Stimulated activated CD8-positive, alpha-beta memory T cell treated with anti-CD3 and anti-CD28 coated beads, Interleukin-4, amount 100 ng/mL, for 4 hours (primary cell): ENCODE results near the gene SERPINA1.

Experiments used
- DNase-seq, 2 donors: peaks; one replicate each; pipeline ENCODE4 v3.0.0-alpha.2; 2020; ENCODE audit warnings: low read depth in 2 of 2, low spot score in 1 of 2

Gene SERPINA1

DNA sequence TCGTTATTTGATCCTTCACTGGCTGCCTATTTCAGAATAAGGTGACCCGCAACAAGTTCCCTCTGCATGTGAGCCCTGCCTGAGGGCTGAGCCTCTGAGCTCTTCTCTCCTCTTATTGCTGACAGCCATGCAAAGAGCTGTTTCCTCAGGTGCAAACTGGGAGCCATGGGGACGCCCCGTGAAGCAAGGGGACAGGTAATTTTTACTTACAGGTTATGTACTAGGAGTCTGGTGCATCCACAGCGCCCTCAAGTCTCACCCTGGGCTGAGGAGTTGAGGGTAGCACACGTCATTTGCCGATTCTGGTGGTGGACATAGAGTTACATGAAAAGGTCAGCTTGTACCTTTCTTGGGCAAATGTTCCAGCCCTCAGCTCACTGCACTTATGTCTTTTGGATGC is 39.1 kb downstream of the SERPINA1 start:
- no peak for DNase-seq

DNA sequence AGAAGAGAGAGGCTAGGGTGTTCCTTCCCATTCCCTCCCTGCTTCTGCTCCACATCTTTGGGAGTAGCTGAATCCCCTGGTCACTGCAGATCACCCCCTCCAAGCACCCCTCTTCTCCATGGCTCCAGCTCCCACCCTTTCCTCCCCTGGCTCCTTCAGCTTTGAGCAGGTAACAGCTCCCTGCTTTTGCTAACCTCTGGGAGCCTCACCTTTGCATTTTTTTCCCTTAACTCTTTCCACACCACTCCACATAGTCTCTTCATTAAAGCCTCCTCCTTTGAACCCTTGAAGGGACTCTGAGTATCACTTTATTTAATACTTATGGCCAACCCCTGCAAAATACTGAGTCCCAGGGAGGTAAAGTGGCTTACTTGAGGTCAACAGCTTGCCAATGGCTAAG is 39.6 kb downstream of the SERPINA1 start:
- DNase-seq, result no peak

DNA sequence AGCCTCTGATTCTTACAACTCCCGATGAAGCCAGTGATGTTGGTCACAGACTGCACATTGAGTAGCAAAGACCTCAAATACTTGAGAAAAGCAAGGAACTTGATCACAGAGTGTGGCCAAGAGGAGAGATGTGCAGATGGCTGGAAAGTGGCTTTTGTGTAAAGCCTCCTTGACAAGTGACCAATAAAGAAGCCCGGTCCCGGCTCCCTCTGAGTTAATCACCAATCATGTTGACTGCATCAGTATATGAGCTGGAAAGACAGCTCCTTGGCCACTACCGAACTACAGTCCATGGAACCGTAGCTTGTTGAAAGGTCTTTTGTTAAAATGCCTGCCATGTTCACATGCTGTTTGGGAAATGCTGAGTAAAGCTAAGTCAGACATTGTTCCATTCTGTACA is 41.6 kb downstream of the SERPINA1 start:
- DNase-seq, result no peak

DNA sequence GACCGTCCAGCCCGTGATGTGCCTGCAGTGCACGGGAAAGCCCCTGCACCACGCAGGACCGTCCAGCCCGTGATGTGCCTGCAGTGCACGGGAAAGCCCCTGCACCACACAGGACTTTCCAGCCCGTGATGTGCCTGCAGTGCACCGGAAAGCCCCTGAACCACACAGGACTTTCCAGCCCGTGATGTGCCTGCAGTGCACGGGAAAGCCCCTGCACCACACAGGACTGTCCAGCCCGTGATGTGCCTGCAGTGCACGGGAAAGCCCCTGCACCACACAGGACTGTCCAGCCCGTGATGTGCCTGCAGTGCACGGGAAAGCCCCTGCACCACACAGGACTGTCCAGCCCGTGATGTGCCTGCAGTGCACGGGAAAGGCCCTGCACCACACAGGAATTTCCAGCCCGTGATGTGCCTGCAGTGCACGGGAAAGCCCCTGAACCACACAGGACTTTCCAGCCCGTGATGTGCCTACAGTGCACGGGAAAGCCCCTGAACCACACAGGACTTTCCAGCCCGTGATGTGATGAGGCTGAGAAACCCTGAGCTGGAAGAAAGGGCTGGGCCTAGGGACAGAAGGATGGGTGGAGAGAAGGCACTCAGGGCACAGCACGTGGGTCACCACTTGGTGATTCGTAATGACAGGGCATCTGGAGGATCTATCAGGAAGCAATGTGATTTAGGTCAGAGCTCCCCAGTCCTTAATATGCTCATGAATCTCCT is 42.2 kb downstream of the SERPINA1 start:
- DNase-seq, result peak; percentile 6 to 25

DNA sequence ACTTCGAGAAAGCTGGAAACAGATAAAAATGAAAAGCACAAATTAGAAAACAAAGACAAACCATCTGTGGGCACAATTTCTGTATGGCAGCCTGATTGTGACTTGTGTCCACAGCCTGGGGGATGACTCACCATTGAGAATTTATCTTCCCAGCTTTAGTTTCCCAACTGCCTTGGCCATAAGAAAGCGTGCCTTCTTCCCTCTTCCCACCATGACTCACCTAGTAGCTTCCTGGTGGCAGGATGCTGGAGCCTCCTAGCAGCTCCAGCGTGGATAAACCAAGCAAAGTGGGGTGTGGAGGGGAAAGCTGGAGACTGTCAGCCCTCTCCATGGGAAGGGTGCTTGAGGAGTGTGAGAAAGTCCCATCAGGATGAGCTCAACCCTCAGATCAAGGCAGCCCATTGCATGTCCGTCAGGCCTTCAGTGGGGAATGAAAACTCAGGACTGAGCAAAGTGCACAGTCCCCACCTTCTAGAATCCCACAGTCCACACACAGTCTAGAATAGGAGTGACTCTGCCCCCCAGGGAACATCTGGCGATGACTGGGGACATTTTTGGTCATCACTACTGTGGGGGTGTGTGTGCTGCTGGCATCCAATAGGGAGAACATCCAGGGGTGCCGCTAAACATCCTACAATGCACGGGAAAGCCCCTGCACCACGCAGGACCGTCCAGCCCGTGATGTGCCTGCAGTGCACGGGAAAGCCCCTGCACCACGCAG is 42.9 kb downstream of the SERPINA1 start:
- no peak for DNase-seq

DNA sequence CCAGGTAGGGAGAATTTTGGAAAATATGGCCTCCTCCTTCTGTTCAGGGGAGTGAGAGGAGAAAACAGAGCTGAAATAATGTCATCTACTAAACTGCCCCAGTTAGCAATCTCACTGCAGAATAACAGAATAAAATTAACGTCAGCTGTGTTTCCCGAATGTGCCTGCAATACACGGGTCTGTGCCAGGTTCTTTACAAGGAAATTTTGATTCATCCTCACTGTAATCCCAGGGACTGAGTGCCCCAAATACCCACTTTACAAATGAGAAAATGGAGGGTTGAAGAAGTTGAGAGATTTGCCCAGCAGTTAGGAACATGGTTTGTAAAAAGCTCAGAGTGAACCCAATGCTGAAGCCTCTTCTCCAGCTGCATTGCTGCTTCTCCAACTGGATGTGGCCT is 44.0 kb downstream of the SERPINA1 start:
- no peak for DNase-seq

DNA sequence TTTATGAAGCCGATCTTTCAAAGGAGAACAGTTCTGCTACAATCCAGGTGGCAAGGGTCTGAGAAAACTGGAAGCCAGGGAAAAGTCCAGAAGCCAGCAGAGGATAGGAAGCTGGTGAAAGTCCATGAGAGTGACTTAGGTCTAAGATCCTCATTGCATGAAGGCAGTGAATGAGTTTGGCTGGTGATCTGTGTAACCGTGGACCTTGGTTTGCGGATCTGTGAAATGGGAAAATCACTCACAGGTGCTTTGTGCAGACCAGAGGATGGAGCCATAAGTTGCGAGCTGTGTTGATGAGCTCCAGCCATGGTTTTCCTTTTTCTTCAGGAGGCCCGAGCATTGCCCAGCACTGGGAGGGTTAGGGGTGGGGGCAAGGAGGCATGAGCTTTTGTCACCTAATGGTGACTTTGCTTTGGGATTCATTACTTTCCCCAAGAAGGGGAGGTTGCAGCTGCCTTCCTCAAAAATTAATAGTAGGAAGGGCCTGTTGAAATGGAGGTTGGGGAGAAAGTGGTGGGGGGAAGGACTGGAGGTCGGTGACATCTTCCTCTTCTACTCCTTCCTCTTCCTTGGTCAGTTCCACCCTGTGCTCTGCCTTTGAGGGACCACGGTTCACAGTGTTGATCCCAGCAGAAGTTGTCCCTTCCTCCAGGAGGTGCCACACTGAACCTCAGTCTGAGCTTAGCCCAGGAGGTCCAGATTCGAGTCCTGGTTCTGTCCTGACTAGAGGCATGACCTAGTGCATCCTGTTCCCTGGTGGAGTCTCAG is 45.0 kb downstream of the SERPINA1 start:
- DNase-seq, result no peak

DNA sequence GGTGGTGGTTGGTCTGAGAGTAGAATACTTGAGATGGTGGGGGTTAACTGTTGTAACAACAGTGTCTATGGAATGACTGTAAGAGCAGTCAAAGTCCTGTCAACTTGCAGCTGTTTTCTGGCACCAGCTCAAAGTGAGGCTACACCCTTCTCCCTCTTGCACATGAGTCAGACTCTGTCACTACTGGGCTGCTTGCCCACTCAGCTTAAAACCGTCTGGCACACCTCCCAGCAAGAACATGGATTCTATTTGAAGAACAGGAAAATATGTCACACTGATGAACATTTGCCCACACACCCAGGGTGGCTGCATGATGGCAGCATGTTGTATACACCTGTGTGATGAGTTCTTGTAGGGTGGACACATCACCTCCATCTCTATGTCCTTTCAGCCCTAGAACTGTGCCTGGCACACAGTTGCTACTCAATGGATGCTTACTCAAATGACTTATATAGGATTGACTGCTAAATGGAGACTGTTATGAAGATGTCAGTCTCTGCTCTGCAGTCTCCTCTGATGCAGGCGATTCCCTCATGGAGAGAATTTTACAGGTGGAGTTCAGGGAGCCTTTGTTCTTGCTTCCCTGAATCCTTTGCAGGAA is 46.0 kb downstream of the SERPINA1 start:
- DNase-seq, result no peak

DNA sequence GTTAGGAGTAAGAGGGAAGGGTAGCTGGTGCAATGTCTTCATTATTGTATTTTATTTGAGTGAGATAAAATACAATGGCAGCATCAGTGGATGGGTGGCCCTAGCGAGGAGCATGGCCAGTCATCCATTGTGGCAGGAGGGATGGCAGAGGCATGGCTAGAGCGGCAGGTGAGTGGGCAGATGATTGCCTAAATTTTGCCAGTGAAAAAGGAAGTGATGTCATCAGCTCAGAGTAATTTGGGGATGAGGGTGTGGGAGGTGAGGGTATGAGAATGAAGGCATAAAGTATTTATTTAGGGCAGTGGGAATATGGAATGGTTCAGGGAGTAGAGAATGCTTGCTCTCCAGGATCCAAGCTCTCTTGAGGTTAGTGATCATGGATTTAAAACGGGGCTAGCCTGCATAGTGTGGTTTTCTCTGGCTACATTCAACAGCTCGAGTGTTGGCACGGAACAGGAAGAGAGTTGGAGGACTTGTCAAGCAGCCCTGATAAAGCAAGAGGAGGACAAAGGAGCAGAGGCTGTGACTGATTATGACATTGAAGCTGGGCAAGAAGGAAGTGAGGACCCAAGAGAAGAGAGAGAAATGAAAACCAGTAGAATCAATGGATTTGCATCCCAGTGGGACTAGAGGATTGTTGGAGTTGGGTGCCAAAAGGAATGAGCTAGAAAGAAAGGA is 46.6 kb downstream of the SERPINA1 start:
- DNase-seq, result no peak

DNA sequence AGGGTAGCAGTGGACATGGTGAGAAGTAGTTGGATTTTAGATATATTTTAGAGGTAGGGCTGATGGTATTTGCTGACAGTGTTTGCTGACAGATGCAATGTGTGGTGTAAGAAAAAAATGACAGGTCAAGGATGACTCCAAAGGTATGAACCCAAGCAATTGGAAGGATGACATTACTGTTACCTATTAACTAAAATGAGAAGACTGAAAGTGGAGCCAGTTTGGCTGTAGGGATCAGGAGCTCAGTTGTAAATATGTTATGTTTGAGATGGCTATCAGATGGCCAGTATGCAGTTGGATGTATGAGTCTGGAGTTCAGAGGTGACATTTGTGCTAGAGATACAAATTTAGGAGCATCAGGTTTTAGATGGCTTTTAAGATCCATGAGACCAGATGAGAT is 47.9 kb downstream of the SERPINA1 start:
- no peak for DNase-seq

DNA sequence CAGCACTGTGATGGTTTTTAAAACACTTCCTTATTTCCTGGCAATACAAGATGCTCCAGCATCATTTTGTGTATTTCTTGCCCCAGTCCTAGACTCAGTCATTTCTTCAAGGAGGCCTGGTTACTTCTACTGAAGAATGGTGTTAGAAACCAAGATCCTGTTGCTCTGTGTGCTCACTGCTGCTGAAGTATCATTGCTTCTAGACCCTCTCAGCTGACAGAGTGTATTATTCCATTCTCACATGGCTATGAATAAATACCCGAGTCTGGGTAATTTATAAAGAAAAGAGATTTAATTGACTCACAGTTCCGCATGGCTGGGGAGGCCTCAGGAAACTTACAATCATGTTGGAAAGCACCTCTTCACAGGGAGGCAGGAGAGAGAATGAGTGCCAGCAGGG is 50.4 kb downstream of the SERPINA1 start:
- no peak for DNase-seq

DNA sequence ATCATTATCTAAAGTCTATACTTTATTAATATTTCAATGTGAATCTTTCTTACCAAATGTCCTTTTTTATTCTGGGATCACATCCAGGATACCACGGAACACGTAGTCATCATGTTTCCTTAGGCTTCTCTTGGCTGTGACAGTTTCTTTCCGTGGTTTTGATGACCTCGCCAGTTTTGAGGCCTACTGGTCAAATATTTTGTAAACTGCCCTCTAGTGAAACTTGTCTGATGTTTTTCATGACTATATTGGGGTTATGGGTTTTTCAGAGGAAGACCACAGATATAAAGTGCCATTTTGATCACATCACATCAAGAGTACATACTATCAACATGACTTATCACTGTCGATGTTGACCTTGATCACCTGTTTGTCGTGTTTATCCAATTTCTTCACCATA is 51.1 kb downstream of the SERPINA1 start:
- DNase-seq, result no peak

DNA sequence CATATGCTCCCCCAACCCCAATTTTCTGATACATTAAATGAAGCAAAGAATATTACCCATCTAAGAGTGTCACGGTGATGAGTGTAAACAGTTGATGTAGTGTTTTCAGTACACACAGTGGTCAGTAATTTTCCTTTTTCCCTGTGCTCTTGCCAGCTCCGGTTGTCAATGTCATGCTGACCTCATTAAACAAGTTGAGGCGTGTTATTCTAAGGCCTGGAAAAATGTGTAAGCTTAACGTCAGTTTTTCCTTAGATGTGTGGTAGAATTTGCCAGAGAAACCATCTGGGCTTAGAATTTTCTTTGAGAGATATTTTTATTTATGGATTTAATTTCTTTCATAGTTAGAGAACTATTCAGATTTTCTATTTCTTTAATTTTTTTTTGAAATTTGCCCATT is 53.5 kb downstream of the SERPINA1 start:
- no peak for DNase-seq

DNA sequence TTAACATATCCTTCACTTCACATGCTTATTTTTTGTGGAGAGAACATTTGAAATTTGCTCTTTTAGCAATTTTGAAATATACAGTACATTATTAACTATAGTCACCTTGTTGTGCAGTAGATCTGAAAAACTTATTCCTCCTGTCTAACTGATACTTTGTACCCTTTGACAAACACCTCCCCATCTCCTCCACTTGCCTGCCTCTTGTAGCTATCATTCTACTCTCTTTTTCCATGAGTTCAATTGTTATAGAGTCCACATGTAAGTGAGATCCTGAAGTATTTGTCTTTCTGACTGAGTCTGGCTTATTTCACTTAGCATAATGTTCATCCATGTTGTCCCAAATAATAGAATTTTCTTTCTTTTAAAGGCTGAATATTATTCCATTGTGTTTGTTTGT is 55.8 kb downstream of the SERPINA1 start:
- no peak for DNase-seq

DNA sequence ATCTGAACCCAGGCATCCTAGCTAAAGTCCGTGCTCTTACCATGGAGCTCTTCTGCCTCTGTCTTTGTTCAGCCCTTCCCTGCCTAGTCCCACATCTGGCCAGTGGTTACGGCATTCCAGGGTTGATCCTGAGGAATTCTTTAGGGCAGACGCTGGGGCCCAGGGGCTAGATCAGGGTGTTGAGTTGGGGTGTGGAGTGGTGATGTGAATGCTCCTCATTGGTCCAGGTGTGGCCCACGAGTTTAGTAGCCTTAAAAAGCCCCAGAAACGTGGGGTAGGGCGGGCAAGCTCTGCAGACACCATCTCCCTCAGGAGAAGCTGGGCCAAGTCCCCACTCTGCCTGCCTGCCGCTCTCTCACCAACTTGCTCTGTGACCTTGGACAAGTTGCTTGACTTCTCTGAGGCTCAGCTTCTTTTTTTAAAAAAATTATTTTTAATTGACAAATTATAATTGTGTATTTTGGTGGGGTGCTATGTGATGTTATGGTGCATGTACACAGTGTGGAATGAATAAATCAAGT is 56.3 kb downstream of the SERPINA1 start:
- DNase-seq, result no peak

DNA sequence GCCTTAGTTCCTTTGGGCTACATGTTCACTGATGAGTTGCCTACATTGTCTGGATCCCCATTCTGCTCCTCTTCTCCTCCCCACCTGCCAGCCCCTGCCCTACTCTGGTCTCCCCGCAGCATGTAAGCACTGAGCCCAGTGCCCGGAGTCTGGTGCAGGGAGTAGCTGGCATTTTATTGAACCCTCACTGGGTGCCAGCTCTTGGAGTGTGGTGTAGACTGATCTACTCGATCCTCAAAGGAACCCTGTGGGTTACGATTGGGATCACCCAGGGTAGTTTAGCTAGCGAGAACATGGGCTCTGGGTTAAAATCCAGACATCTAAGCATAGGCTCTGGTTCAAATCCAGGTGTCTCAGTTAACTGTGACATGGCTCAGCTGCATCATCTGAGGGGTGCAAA is 56.9 kb downstream of the SERPINA1 start:
- no peak for DNase-seq

DNA sequence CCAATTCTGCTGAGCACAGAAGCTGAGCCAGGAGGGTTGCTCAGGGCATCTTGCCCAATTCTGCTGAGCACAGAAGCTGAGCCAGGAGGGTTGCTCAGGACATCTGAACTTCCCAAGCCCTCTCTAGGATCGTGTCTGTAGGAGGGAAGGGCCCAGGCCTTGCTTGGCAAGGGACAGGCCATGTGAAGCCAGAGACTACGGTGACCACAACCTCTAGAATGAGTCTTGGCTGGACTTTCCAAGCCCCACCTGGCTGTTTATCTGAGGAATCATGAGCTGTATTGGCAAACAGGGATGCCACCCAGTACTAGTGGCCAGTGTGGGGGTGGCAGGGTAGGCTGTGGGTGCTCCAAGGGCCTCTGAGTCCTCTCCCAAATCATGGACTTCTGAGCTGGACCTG is 57.5 kb downstream of the SERPINA1 start:
- no peak for DNase-seq

DNA sequence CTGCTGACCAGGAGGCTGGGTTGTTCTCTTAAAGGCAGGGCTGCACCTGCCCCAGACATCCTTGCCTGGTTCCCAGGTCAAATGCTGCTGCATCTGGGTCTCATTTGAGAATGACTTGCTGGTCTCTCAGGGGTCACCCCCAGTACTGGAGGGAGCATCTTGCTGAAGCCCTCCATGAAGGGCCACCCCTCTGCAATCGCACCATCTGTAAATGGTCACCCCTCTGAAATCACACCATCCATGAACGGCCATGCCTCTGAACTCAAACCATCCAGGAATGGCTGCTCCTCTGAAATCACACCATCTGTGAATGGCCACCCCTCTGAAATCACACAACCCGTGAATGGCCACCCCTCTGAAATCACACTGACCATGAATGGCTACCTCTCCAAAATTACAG is 58.0 kb downstream of the SERPINA1 start:
- DNase-seq, result no peak

DNA sequence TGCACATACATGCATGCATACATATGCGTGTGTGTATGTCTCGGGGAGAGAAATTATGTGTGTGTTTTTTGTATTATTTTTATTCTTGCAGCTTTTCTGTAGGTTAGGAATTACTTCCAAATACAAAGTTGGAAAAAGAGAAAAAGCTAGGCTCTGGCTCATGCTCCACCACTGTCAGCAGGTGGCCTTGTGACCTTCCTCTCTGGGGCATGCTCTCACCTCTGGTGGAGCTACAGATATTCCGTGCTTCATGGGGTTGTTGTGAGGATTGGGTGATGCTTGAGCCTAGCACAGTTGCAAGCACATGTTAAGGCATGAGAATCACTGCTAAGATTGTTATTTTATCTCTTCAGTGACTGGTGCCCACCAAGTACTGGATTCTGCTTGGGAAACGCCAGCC is 58.5 kb downstream of the SERPINA1 start:
- no peak for DNase-seq

DNA sequence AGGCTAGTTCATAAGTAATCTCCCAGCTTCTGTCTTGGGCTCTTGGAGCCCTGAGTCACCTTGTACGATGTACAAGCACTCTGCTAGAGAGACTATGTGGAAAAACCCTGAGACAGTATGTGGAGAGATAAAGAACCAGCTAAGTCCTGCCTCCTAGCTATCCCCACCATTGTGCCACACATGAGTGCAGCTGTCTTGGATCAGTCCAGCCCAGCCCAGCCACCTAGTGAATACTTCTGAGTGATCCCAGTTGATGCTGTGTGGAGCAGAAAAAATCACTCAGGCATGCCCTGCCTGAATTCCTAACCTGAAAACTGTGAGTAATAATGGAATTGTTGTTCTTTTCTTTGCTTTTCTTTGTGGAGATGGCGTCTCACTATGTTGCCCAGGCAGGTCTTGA is 60.2 kb downstream of the SERPINA1 start:
- no peak for DNase-seq
